ENCODE results near the gene NLRP6.

NLRP6 gene

DNA sequence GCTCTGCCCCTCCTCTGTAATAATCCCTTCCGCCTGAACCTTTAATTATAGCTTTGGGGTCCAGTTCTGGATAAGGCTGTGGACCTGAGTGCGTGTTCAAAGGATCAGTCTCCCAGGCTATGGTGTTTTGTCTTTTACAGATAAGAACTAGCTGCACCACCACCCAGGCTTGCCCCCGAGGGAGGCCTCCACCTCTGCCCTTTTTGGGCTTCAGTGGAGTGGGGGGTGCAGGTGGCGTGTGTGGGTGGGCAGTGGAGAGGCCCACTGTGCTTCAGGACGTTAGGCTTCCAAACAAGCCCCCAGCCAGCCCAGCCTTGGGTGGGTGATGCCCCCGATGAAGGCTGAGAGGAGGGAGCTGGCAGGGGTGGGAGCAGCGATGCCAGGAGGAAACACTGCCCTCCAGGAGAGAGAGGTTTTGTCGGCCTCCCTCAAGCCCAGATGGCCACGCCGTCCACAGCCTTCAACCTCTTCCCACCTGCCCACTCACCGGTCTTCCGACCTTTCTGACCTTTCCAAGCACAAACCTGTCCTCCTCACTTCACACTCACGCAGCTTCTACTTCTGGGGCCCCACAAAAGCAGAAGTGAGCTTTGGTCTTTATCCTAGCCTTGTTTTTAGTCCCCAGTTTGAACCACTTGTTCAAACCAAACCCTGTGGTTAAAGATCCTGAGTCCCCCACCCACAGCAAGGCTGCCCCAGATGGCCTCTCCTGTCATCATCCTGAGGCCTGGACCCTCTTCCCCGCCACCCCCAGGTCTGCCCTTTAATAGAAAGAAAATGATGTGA, 21.1 kb upstream of the NLRP6 start:
- no peak for DNase-seq

GRCh38 chr11:257766-258493, 20.3 kb upstream of the NLRP6 start:
- DNase-seq: no peak

- DNase-seq: no peak
Measured at GRCh38 chr11:259413-259812, 18.8 kb upstream of the NLRP6 start.

- DNase-seq: no peak
Measured at GRCh38 chr11:261624-262023, 16.6 kb upstream of the NLRP6 start.

DNA sequence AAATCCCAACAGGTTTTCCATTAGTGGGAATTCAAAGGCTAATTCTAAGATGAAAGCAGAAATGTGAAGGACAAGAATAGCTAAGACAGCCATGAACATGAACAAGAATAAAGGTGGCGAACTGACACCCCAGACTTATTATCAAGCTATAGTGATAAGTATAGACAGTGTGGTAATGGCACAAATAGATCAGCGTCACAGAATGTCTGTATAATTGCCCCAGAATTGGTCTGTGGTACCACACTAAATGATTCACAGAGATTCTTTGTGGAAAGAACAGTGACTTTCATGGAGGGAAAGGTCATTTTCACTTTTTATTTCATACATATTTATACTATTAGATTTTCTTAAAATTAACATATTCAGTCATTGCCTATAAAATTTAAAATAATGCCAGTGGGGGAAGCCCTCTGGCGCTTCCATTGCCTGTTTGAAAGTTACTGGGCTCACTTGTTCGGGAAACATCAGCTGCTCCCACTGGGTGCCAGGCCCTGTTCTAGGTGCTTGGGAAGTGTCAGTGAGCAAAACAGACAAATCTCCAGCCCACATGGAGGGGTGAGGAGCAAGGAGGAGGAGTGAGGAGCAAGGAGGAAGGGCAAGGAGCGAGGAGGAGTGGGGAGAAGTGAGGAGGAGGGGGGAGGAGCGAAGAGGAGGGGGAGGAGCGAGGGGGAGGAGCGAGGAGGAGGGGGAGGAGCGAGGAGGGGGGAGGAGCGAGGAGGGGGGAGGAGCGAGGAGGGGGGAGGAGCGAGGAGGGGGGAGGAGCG, 11.3 kb upstream of the NLRP6 start:
- no peak for DNase-seq

- no peak for DNase-seq
Measured at GRCh38 chr11:267491-267994, 10.7 kb upstream of the NLRP6 start.

DNA sequence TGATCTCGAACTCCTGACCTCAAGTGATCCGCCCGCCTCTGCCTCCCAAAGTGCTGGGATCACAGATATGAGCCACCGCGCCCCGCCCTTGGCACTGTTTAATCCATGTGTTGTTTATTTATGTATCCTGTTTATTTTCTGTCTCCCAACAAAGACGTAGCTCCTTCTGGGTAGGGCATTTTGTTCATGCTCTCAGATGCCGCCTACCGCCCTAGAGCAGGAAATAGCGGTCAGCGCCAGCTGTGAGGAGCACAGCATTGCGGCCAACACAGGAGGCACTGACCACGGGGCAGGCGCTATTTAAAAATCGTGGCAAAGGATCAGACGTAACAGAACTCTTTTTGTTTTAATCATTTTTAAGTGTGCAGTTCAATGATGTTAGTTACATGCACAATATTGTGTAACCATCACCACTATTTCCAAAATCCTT, 9.5 kb upstream of the NLRP6 start:
- DNase-seq: peak; percentile 63

- DNase-seq: peak; percentile 88
Measured at GRCh38 chr11:269146-269890, 8.9 kb upstream of the NLRP6 start.

DNA sequence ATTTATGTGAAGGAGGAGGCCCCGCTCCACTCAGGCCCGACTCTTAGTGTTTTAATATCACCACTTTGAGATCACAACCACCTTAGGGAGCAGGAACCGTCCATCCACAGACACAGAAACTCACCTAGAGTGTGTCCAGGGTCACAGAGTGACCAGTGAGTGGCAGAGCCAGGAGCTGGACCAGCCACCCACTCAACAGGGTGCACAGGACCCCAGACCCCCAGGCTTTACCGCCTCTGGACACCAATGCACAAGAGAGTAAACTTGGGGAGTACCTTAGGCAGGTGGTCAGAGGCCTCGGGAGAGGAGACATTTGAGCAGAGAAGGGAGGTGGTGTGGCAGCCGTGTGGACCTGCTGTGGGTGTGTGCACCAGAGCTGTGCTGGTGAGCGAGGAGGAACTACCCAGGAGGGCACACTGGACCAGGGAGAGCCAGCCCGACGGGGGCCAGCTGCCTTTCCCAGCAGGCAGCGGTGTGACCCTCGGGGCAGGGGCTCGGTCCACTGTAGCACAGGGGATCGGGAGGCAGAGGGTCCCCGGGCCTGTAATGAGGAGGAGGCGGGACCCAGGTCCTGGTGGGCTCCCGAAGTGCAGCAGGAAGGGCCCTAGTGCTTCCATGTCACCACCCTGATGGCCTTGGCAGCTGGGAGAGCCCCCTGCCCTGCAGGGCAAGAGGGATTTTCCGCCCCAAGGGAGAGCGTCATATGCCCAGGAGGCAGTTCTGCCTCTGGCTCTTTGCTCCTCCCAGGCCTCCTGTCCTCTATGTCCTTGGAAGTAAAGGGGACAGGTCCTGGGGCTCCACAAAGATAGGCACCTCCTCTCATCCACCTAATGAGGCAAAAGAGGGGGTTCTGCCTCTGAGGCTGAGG, 7.5 kb upstream of the NLRP6 start:
- DNase-seq: no peak

DNA sequence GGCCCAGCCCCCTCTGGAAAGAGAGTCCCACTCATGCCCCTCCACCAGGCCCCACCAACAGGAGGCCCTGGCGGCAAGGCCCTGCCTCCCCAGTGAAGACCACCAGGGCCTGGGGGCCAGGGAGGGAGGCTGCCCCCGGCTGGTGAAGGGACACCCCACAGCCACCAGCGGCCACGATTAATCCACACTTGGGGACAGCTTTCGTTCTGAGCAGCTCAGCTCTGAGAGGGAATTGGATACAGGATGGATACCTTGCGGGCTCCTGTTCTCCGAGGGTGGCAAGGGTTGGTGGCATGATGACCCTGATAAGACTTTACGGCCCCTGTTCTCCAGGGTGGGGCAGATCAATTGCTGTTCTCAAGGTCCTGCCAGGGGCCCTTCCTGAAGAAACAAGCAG, 6.9 kb upstream of the NLRP6 start:
- DNase-seq: no peak

DNA sequence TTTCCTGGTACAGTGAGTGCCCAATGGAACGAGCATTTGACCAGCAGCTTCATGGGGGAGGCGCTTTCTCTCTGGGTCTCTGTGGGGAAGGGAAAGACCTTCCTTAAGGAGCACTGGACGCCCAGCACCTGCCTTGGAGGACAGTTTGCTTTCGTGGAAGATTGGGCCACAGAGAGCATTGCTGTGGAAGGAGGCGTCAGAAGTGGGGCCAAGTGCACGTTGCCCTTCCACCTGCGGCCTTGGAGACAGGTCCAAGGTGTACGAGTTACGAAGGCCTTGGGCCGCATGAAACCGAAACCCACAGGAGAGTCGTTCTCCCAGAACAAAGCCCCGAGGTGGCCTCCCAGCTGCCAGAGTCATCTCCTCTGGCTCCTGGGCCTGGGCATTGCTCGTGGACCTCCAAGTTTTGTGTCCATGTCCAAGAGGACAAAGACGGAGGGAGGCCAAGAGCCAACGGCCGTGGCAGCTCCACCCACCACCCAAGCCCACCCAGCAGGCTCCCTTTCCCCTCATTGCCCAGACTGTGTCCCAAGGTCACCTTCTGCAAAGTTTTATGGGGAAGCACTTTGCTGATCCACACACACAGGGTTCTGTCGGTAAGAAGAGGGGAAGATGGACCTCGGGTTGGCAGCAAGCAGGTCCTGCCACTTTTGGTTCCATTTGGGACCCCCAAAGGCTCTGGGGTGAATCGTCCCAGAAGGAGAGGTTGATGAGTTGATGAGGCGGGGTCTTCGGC, 5.8 kb upstream of the NLRP6 start:
- no peak for DNase-seq

GRCh38 chr11:272931-273198, 5.3 kb upstream of the NLRP6 start:
- no peak for DNase-seq

GRCh38 chr11:276219-276618, 2.0 kb upstream of the NLRP6 start:
- DNase-seq: no peak

GRCh38 chr11:279040-279965, 1.1 kb downstream of the NLRP6 start:
- no peak for DNase-seq

- no peak for DNase-seq
Measured at GRCh38 chr11:279966-280705, 1.9 kb downstream of the NLRP6 start.

- no peak for DNase-seq
Measured at GRCh38 chr11:280706-281485, 2.7 kb downstream of the NLRP6 start.

GRCh38 chr11:281486-282161, 3.4 kb downstream of the NLRP6 start:
- no peak for DNase-seq

DNA sequence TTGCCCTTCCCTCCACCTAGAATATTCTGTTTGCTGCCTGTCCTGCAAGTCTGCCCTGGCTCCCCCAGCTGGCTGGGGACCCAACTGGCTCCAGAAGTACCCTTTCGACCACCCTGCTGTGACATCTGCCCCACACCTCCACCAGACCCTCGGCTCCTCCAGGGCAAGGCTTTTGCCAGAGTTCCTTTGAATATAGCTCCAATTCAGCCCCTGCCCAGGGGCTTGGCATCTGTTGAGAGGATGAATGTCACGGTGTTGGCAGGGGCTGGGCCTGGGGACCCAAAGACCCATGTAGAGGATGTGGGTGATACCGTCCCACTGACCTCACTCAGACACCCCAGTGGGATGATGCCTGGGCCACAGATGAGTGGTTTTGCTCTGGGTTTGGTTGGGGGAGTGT, 4.0 kb downstream of the NLRP6 start:
- no peak for DNase-seq
